Thyroid gland (tissue), 4 donors: ENCODE data around the gene LRMDA. TPM values are rescaled to one million over a fixed set of nuclear protein-coding genes. Genes with fewer than 3 reads are reported as not detected.

Source experiments
- DNase-seq, 2 donors: peaks; one replicate each; pipeline ENCODE4 v3.0.0-alpha.2; 2019
- H3K27ac ChIP-seq, 3 donors: fragments of 200-600 bp; sonication (generic); 1 replicate in 2 of 3; 2 replicates in 1 of 3; pipeline ENCODE4 v1.5.1; 2016 to 2019; ENCODE audit warnings: mild to moderate bottlenecking in 1 of 3, moderate library complexity in 1 of 3
- H3K27me3 ChIP-seq: fragments of 200-600 bp; sonication (generic); one replicate; pipeline ENCODE4 v1.5.1; 2019
- H3K36me3 ChIP-seq, 2 donors: fragments of 200-600 bp; sonication (generic); one replicate each; pipeline ENCODE4 v1.5.1; 2016 to 2019
- H3K4me1 ChIP-seq, 2 donors: fragments of 200-600 bp; sonication (generic); one replicate each; pipeline ENCODE4 v1.5.1; 2017 to 2019
- H3K4me3 ChIP-seq, 3 donors: fragments of 200-600 bp; sonication (generic); replicated peaks in 1 of 3; 1 replicate in 2 of 3; 2 replicates in 1 of 3; pipeline ENCODE4 v1.5.1; 2016; ENCODE audit warnings: mild to moderate bottlenecking in 1 of 3
- H3K9me3 ChIP-seq: fragments of 200-600 bp; sonication (generic); one replicate; pipeline ENCODE4 v1.5.1; 2017
- POLR2A ChIP-seq, 2 donors: fragments of 450-650 bp; IDR thresholded peaks; one replicate each; pipeline ENCODE4 v1.6.1; 2017; ENCODE audit warnings: antibody characterized with exemption in 2 of 2, mild to moderate bottlenecking in 2 of 2, moderate library complexity in 1 of 2
- WGBS, 2 donors: methylation state at CpG; one replicate each; pipeline ENCODE4 v1.1.5; 2017; 5-methylcytosine and 5-hydroxymethylcytosine counted together
- intact Hi-C: fragments of 100-400 bp; cut with DNase I; formaldehyde crosslinking; loops from one replicate; pipeline ENCODE4 v1.15.1; 2023
- total RNA-seq, 4 donors: library from RNA; depleted of rRNA; stranded (reverse); fragments of >200 nt; gene quantifications; one replicate each; pipeline ENCODE4 v1.2.3, GENCODE V29; 2016
- TF ChIP-seq, protein P1 (sequence below), 6 experiments: fragments of 200-600 bp in 3 of 6; fragments of 450-650 bp in 3 of 6; sonication (generic) in 3 of 6; IDR thresholded peaks; one replicate each; pipeline ENCODE4 v1.5.1; 2016 to 2019; ENCODE audit warnings: antibody characterized with exemption in 6 of 6, mild to moderate bottlenecking in 2 of 6, inconsistent platforms in 1 of 6, moderate library complexity in 1 of 6

LRMDA gene
- total RNA-seq, 4 donors from 2014 or later: 16.5 to 31.7 (median 23.2) TPM

DNA sequence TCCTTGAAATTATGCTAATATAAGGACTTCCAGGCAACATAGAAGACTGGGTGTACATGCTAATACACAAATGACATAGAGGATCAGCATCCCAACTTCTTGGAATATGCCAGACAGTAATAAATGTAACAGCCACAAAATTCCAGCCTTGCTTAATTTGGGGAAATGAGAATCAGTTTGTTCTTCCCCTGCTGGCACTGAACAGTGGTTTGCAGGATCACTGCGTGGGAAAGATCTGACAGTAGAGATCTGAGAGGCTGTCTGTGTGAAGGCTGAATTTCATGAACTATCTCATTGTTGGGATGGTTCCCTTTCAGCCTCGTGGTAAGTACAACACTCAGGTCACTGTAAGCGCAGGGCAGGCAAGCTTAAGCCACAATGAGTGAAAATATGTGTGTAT lies 1078.0 kb downstream of the LRMDA start:
- Histone ChIP-seq H3K9me3 (no peaks in the 10 kb centered on the region), H3K36me3 (no peaks in the 10 kb centered on the region), H3K27ac (no peak overlapping the region), H3K4me1 (no peaks in the 10 kb centered on the region), H3K27me3 (no peaks in the 10 kb centered on the region), H3K4me3 (no peak overlapping the region)
- 56 to 62% methylated on average over 3 of the region's 3 CpGs for WGBS, 2 donors
- DNase-seq: no peak
- TF ChIP-seq, protein P1, sequence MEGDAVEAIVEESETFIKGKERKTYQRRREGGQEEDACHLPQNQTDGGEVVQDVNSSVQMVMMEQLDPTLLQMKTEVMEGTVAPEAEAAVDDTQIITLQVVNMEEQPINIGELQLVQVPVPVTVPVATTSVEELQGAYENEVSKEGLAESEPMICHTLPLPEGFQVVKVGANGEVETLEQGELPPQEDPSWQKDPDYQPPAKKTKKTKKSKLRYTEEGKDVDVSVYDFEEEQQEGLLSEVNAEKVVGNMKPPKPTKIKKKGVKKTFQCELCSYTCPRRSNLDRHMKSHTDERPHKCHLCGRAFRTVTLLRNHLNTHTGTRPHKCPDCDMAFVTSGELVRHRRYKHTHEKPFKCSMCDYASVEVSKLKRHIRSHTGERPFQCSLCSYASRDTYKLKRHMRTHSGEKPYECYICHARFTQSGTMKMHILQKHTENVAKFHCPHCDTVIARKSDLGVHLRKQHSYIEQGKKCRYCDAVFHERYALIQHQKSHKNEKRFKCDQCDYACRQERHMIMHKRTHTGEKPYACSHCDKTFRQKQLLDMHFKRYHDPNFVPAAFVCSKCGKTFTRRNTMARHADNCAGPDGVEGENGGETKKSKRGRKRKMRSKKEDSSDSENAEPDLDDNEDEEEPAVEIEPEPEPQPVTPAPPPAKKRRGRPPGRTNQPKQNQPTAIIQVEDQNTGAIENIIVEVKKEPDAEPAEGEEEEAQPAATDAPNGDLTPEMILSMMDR (IDR thresholded peaks at IDR 0.05): no peak
- TF ChIP-seq POLR2A (IDR thresholded peaks at IDR 0.05): no peak
- intact Hi-C loops: no loop called here

DNA sequence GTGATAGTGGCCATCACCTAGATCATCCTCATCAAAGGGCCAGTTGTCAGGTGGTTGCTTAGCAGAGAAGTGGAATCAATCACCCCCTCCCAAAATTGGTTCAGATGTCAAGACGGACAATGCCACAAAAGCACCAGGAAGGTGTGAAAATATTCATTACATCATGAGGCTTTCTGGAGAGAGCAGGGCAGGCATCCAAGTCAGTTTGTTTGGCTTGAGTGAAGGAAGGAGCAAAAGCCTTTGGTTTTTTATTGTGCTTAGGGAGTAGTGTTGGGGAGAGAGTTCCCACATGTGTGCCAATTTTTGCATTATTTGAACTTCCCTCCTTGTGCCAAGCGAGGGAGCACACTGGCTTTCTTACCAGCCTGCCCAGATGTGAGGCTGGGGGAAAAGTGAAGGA lies 1082.9 kb downstream of the LRMDA start:
- intact Hi-C loops: no loop called here
- no peaks in the 10 kb centered on the region for H3K27me3 ChIP-seq
- no peak for TF ChIP-seq POLR2A (IDR thresholded peaks at IDR 0.05)
- TF ChIP-seq, protein P1 (IDR thresholded peaks at IDR 0.05): no peak
- WGBS, 2 donors: 91 to 96% methylated on average over 2 of the region's 2 CpGs
- no peaks in the 10 kb centered on the region for H3K9me3 ChIP-seq
- no peaks in the 10 kb centered on the region for H3K4me1 ChIP-seq
- no peak for DNase-seq
- H3K4me3 ChIP-seq: no peak overlapping the region
- no peaks in the 10 kb centered on the region for H3K36me3 ChIP-seq
- H3K27ac ChIP-seq: no peak overlapping the region

DNA sequence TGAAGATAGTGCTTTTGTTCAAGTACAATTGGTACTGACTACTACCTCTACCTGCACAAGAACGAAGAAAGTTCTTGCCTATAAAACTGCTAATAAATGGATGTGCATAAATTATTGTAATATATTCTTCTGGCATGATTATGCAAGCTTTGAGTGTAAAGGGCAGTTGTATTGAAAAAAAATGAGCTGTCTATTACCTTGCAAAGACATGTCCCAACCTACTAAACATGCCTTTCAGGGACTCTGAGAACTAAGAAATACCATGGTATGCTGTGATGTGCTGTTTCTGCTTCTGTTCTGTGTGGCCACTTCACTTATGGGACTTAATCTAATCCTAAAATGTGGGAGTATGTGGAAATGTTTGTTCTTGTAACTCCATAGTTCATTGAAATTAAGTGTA lies 1083.4 kb downstream of the LRMDA start:
- intact Hi-C loops: no loop called here
- Histone ChIP-seq H3K36me3 (no peaks in the 10 kb centered on the region), H3K27ac (no peak overlapping the region), H3K4me3 (no peak overlapping the region), H3K4me1 (no peaks in the 10 kb centered on the region), H3K27me3 (no peaks in the 10 kb centered on the region), H3K9me3 (no peaks in the 10 kb centered on the region)
- no peak for TF ChIP-seq POLR2A (IDR thresholded peaks at IDR 0.05)
- TF ChIP-seq, protein P1 (IDR thresholded peaks at IDR 0.05): no peak
- 95 to 100% methylated on average over 1 of the region's 1 CpG for WGBS, 2 donors
- no peak for DNase-seq

DNA sequence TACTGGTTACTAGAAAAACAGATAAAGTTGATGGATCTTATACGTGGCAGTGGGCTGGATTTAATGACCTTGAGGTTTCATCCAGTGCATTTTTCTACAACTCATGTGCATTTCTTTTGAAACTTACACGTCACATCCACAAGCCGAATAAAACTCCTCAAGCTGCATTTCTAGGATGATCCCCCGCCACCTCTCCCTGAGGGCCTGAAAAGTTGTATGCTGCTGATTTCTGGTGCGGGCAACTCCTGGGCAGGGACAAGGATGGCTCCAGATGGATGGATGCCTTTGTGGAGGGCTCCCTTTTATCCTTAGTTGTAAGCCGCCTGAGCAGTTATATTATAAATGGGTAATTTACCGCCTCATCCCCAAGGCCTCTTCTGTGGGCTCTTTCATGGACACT lies 1091.1 kb downstream of the LRMDA start:
- Histone ChIP-seq H3K4me3 (no peak overlapping the region), H3K27ac (no peak overlapping the region), H3K36me3 (no peaks in the 10 kb centered on the region), H3K27me3 (no peaks in the 10 kb centered on the region), H3K9me3 (no peaks in the 10 kb centered on the region), H3K4me1 (no peaks in the 10 kb centered on the region)
- TF ChIP-seq, protein P1 (IDR thresholded peaks at IDR 0.05): no peak
- TF ChIP-seq POLR2A (IDR thresholded peaks at IDR 0.05): no peak
- WGBS, 2 donors: 90 to 97% methylated on average over 7 of the region's 7 CpGs
- no peak for DNase-seq
- intact Hi-C loops: no loop called here

DNA sequence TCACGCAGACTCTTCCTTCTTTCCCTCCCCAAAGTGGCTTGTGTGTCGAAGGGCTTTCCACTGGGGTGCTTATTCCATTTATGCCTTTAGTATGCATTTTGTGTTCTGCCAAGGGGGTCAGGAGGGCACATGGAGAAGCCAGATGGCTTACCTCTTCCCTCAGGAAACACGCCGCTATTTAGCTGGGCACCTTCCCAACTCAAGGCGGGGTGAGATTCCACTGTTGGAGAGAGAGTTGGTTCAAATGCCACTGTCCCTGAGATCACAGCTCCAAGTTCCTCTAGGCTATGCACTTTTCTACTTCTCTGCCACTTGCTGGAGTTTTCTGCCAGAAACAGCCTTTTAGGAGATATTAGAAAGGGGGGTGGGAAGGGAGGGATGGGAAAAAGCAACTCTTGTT lies 1091.8 kb downstream of the LRMDA start:
- H3K4me3 ChIP-seq: no peak overlapping the region
- H3K27ac ChIP-seq: no peak overlapping the region
- H3K4me1 ChIP-seq: no peaks in the 10 kb centered on the region
- H3K9me3 ChIP-seq: no peaks in the 10 kb centered on the region
- H3K27me3 ChIP-seq: no peaks in the 10 kb centered on the region
- 86 to 91% methylated on average over 5 of the region's 5 CpGs for WGBS, 2 donors
- intact Hi-C loops: no loop called here
- peak; percentile 13 to 31 for DNase-seq
- TF ChIP-seq POLR2A (IDR thresholded peaks at IDR 0.05): no peak
- TF ChIP-seq, protein P1 (IDR thresholded peaks at IDR 0.05): no peak
- no peaks in the 10 kb centered on the region for H3K36me3 ChIP-seq
